Putamen (tissue), 1 donor: Measurements from ENCODE around the gene SLC8A1.

Experiments used
- DNase-seq: peaks from one replicate; pipeline ENCODE4 v3.0.0-alpha.2; 2016; ENCODE audit warnings: low spot score

SLC8A1 gene

GRCh38 chr2:40150266-40150665 is 301.6 kb downstream of the SLC8A1 start:
- DNase-seq: no peak

GRCh38 chr2:40148334-40148733 is 303.6 kb downstream of the SLC8A1 start:
- no peak for DNase-seq

- DNase-seq: no peak
These were observed 304.5 kb downstream of the SLC8A1 start for GRCh38 chr2:40147360-40147759.

- no peak for DNase-seq
These were observed 307.9 kb downstream of the SLC8A1 start for GRCh38 chr2:40144022-40144421.

GRCh38 chr2:40138314-40138713 is 313.6 kb downstream of the SLC8A1 start:
- DNase-seq: no peak

GRCh38 chr2:40131081-40131704 is 320.7 kb downstream of the SLC8A1 start:
- peak; percentile 12 for DNase-seq

GRCh38 chr2:40130251-40130994 is 321.5 kb downstream of the SLC8A1 start:
- no peak for DNase-seq

- no peak for DNase-seq
These were observed 322.2 kb downstream of the SLC8A1 start for GRCh38 chr2:40129725-40130124.

- no peak for DNase-seq
These were observed 323.1 kb downstream of the SLC8A1 start for GRCh38 chr2:40128796-40129195.

GRCh38 chr2:40127890-40128557 is 323.9 kb downstream of the SLC8A1 start:
- no peak for DNase-seq

GRCh38 chr2:40127146-40127545 is 324.7 kb downstream of the SLC8A1 start:
- DNase-seq: no peak

GRCh38 chr2:40126006-40126405 is 325.9 kb downstream of the SLC8A1 start:
- DNase-seq: no peak

- DNase-seq: no peak
These were observed 328.1 kb downstream of the SLC8A1 start for GRCh38 chr2:40123746-40124145.

- DNase-seq: no peak
These were observed 328.6 kb downstream of the SLC8A1 start for GRCh38 chr2:40123326-40123725.

GRCh38 chr2:40120957-40121356 is 330.9 kb downstream of the SLC8A1 start:
- DNase-seq: no peak

GRCh38 chr2:40120026-40120425 is 331.9 kb downstream of the SLC8A1 start:
- DNase-seq: no peak

GRCh38 chr2:40118622-40119021 is 333.3 kb downstream of the SLC8A1 start:
- no peak for DNase-seq

GRCh38 chr2:40115894-40116293 is 336.0 kb downstream of the SLC8A1 start:
- no peak for DNase-seq

GRCh38 chr2:40115348-40115747 is 336.5 kb downstream of the SLC8A1 start:
- DNase-seq: no peak

GRCh38 chr2:40113997-40114396 is 337.9 kb downstream of the SLC8A1 start:
- DNase-seq: no peak

- DNase-seq: no peak
These were observed 338.5 kb downstream of the SLC8A1 start for GRCh38 chr2:40113272-40113968.

GRCh38 chr2:40109381-40109780 is 342.5 kb downstream of the SLC8A1 start:
- no peak for DNase-seq

GRCh38 chr2:40108851-40109250 is 343.0 kb downstream of the SLC8A1 start:
- no peak for DNase-seq
